Cardiac fibroblast (primary cell): ENCODE results near the gene DNAJC6.

Experiments
- DNase-seq, 2 donors: peaks; one replicate each; pipeline versions ENCODE4 v3.0.0 to v3.0.0-alpha.2; 2010; ENCODE audit warnings: low read depth in 2 of 2
- H3K4me3 ChIP-seq, 2 donors: replicated peaks in 1 of 2; 1 replicate in 1 of 2; 2 replicates in 1 of 2; pipeline ENCODE4 v1.5.1; 2011; ENCODE audit warnings: low read depth in 2 of 2, low read length in 2 of 2, mild to moderate bottlenecking in 2 of 2, moderate library complexity in 1 of 2
- TF ChIP-seq, protein P1 (sequence below): IDR thresholded peaks from one replicate; pipeline ENCODE4 v1.5.1; 2011; ENCODE audit warnings: low read depth, mild to moderate bottlenecking, low read length, inconsistent platforms

Gene DNAJC6

GRCh38 chr1:65309304-65310077 is at the start of gene DNAJC6:
Gene DNAJC6, plus strand, starts transcription at chr1:65309543. Its CDS starts 203 bp downstream, at chr1:65309746.
- peak; percentile 69 to 70 for DNase-seq
- peak within 1 kb of the TSS; percentile 33 to 45 for H3K4me3 ChIP-seq
- TF ChIP-seq, protein P1, sequence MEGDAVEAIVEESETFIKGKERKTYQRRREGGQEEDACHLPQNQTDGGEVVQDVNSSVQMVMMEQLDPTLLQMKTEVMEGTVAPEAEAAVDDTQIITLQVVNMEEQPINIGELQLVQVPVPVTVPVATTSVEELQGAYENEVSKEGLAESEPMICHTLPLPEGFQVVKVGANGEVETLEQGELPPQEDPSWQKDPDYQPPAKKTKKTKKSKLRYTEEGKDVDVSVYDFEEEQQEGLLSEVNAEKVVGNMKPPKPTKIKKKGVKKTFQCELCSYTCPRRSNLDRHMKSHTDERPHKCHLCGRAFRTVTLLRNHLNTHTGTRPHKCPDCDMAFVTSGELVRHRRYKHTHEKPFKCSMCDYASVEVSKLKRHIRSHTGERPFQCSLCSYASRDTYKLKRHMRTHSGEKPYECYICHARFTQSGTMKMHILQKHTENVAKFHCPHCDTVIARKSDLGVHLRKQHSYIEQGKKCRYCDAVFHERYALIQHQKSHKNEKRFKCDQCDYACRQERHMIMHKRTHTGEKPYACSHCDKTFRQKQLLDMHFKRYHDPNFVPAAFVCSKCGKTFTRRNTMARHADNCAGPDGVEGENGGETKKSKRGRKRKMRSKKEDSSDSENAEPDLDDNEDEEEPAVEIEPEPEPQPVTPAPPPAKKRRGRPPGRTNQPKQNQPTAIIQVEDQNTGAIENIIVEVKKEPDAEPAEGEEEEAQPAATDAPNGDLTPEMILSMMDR, result no peak

DNA sequence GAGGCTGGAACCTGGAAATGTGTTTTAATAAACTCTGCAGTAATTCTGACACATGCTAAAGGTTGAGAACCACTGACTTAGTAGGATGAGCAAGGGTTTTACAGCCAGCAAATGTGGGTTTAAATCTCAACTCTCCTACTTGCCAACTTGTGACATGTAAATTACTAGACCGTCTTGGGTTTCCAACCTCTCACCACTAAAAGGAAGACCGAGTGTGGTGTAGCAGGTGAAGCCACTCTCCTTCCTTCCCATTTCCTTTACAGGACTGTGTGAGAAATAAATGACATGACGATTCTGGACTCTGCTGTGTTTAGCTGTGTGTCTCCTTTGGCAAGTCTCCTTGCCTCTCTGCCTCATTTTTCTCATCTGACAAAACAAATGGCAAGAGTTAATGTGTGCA is 49.5 kb upstream of the DNAJC6 start:
- TF ChIP-seq, protein P1, result no peak
- no peak overlapping the region for H3K4me3 ChIP-seq
- DNase-seq, result no peak

- TF ChIP-seq, protein P1, result no peak
- DNase-seq, result peak in 1 of 2 donors; percentile 82
- H3K4me3 ChIP-seq, result no peak overlapping the region
Observed at GRCh38 chr1:65260851-65261473, 48.4 kb upstream of the DNAJC6 start.

GRCh38 chr1:65263286-65263685 is 46.1 kb upstream of the DNAJC6 start:
- TF ChIP-seq, protein P1, result no peak
- H3K4me3 ChIP-seq, result no peak overlapping the region
- DNase-seq, result no peak

GRCh38 chr1:65264197-65264929 is 45.0 kb upstream of the DNAJC6 start:
- peak; percentile 60 to 81 for DNase-seq
- H3K4me3 ChIP-seq, result peak overlapping the region; percentile 11 to 55
- TF ChIP-seq, protein P1, result no peak

- H3K4me3 ChIP-seq, result peak overlapping the region; percentile 53 to 55
- no peak for DNase-seq
- TF ChIP-seq, protein P1, result no peak
Observed at GRCh38 chr1:65265296-65265650, 44.1 kb upstream of the DNAJC6 start.
